D721Med (cell line): ENCODE data around the gene FGFR3.

Source experiments
- DNase-seq: peaks from one replicate; pipeline ENCODE4 v3.0.0; 2011; ENCODE audit warnings: low spot score; ENCODE audit not compliant: insufficient read length
- FAIRE-seq: peaks from 2 replicates; lab custom pipeline; 2011; peaks lifted over from hg19 to GRCh38; lab: Jason Lieb, UNC
- TF ChIP-seq, protein P1 (sequence below): IDR thresholded peaks from 2 replicates; pipeline ENCODE4 v1.5.1; 2012; ENCODE audit warnings: mild to moderate bottlenecking, control low read depth; ENCODE audit not compliant: insufficient read depth; ENCODE audit errors: missing control alignments

FGFR3 gene

DNA sequence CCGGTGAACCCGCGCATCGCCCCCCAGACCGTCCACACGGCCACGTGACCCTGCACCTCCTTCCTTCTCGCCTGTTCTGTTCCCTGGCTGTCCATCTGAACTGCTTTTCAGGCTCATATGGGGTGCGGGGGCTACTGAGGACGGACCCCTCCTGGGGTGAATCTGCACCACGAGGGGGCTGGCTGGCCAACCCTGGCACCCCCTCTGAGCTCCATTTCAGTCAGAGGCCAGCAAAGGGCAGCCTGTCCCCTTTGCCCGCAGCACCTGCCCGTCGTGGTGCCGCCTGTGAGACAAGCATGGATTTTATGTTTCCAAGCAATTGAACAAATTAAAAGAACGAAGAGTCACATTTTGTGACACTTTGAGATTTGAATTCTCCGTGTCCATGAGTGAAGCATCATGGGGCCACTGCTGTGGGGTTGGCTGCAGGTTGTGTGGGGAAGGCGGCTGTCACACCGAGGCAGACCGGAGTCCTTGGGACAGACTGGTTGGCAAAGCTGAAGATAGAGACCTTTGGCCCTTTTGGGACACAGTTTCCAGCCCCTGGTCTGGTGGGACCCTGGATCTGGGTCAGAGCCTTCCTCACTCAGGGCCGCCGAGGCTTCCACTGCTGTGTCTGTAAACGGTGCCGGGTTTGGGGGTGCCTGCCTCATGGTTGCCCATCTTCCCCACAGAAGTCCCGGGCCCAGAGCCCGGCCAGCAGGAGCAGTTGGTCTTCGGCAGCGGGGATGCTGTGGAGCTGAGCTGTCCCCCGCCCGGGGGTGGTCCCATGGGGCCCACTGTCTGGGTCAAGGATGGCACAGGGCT lies 5.7 kb downstream of the FGFR3 start:
- TF ChIP-seq, protein P1, sequence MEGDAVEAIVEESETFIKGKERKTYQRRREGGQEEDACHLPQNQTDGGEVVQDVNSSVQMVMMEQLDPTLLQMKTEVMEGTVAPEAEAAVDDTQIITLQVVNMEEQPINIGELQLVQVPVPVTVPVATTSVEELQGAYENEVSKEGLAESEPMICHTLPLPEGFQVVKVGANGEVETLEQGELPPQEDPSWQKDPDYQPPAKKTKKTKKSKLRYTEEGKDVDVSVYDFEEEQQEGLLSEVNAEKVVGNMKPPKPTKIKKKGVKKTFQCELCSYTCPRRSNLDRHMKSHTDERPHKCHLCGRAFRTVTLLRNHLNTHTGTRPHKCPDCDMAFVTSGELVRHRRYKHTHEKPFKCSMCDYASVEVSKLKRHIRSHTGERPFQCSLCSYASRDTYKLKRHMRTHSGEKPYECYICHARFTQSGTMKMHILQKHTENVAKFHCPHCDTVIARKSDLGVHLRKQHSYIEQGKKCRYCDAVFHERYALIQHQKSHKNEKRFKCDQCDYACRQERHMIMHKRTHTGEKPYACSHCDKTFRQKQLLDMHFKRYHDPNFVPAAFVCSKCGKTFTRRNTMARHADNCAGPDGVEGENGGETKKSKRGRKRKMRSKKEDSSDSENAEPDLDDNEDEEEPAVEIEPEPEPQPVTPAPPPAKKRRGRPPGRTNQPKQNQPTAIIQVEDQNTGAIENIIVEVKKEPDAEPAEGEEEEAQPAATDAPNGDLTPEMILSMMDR = no peak
- FAIRE-seq (no peak), DNase-seq (no peak)

DNA sequence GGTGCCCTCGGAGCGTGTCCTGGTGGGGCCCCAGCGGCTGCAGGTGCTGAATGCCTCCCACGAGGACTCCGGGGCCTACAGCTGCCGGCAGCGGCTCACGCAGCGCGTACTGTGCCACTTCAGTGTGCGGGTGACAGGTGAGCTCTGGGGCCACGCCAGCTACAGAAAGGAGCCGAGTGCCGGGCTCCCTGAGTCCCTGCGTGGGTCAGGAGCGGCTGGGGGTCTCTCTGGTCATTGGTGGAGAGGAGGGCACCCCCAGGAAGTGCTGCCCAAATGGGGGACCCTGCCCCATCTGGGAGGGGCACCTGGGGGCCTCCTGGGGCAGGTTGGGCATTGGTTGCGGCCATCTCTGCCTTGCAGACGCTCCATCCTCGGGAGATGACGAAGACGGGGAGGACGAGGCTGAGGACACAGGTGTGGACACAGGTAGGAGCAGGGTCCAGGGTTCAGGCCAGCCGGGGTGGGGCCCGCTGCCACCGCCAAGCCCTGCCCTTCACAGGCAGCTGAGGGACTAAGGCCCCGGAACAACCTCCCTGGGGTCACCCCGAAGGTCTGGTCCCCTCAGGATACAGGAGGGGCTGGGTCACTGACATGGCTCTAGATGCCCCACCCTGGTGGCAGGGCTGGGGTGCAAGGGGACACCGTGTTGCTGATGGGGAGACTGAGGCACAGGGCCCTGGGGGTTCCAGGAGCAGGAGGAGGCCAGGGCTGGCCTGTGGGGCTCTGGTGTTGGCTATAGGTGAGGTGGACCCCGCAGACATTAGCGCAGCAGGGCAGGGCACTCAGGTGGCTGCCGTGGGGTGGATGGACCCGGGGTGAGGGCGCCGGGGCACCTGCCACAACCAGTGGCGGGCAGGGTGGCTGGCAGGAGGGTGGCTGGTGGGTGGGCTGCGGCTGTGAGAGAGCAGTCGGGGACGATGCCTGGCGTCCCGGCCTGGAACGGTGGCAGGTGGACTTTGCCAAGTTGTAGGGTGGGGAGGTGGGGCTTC lies 6.6 kb downstream of the FGFR3 start:
- FAIRE-seq = no peak
- TF ChIP-seq, protein P1 = no peak
- no peak for DNase-seq

DNA sequence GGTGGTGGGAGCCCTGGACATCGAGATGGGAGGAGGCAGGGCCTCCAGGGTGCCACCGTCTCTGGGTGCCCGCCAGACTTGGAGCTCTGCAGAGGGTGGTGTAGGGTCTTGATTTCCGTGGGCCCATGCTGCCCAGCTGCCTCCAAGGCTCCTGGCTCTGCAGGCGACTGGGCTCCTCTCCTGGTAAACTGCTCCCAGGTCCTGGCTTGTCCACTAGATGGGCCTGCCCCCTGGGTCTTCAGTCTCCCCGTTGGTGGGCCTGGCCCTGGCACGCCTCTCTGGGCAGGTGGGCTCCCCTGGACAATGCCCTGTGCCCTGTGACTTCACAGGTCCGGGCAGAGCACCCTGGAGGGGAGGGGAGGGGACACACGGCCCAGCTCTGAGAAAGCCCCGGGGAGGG lies 7.7 kb downstream of the FGFR3 start:
- TF ChIP-seq, protein P1 = no peak
- FAIRE-seq (no peak), DNase-seq (no peak)

DNA sequence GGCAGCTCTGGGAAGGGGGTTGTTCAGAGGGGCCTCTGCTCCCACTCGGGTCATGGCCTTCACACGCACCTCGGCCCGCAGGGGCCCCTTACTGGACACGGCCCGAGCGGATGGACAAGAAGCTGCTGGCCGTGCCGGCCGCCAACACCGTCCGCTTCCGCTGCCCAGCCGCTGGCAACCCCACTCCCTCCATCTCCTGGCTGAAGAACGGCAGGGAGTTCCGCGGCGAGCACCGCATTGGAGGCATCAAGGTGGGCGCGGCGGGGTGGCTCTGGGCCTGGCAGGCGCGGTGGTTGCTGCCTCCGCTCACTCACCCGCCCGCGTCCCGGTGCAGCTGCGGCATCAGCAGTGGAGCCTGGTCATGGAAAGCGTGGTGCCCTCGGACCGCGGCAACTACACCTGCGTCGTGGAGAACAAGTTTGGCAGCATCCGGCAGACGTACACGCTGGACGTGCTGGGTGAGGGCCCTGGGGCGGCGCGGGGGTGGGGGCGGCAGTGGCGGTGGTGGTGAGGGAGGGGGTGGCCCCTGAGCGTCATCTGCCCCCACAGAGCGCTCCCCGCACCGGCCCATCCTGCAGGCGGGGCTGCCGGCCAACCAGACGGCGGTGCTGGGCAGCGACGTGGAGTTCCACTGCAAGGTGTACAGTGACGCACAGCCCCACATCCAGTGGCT lies 8.3 kb downstream of the FGFR3 start:
- no peak for FAIRE-seq
- TF ChIP-seq, protein P1 = no peak
- no peak for DNase-seq

DNA sequence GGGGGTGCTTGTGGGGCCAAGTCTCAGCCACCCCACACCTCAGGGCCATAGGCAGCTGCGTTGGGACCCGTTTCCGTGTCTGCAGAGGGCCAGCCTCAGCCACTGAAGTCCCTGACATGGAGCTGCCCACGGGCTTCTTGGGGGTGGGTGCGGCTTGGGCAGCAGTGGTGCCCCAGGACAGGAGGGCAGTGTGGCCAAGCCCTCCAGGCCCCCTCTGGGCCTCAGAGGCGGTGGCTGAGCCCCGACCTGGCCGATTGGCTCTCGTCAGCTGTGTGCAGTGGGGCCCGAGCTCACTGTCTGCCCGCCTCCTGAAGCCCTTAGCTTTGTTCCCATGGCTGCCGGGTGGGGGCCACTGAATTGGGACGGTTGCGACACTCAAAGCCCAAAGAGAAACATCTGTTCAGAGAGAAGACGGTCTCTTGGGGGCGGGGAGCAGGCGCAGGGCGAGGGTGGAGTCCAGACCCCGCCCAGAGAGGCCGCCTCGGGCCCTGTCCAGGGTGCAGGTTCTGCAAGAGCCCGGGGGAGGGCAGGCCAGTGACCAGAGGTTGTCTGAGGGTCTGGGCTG lies 9.1 kb downstream of the FGFR3 start:
- DNase-seq (no peak), FAIRE-seq (no peak)
- TF ChIP-seq, protein P1 = no peak

DNA sequence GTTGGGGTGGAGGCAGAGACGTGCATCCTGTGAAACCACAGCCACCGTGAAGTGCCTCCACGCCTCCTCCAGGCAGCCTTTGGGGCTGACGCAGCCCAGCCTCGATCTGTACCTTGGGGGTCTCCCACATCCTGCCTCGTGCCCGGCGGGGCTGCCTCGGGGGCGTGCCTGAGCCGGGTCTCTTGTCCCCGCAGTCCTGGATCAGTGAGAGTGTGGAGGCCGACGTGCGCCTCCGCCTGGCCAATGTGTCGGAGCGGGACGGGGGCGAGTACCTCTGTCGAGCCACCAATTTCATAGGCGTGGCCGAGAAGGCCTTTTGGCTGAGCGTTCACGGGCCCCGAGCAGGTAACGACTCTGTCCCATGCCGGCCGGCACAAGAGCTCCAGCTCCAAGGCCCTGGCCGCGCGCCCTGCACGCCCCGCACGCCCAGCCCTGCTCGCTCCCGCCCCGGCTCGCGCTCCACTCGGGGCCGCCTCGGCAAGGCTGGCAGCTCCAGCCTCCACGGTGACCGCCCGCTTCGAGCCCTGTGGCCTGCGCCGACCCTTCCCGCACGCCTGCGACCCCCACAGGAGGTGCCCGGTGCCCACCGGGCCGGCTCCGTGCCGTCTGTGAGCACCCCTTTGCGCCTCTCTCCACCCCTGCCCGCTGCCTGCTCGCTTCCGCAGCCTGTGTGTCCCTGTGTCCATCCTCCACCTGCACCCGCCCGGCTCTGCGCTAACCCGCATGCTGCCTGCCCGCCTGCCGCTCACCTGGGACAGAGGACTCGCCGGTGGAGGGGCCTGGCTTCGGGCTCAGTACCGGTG lies 9.8 kb downstream of the FGFR3 start:
- DNase-seq (no peak), FAIRE-seq (no peak)
- TF ChIP-seq, protein P1 = no peak
